HepG2 (cell line): ENCODE results near the gene FAM78A. TPM values are rescaled to one million over a fixed set of nuclear protein-coding genes. Genes with fewer than 3 reads are reported as not detected.
A peak's percentile ranks its signal among the peaks of the same experiment; 100 is the strongest.

Source experiments
- ATAC-seq: fragments of 200-7000 bp; cut with Tn5 transposase; 3 replicates; pipeline ENCODE4 v1.9.1; 2020; ENCODE audit warnings: mild to moderate bottlenecking, moderate library complexity
- BruUV-seq: library from RNA; stranded (reverse); fragments of 400-500 nt; replicated peaks from 2 replicates; lab custom pipeline; 2021; lab: Mats Ljungman, UMichigan
- CTCF ChIA-PET: fragments of 300-600 bp; formaldehyde crosslinking; extraction: SDS; loops from one replicate; lab custom pipeline; 2021; ENCODE audit warnings: low total read pairs, inconsistent platforms, low intra/inter-chr PET ratio; lab: Yijun Ruan, JAX
- POLR2A ChIA-PET: fragments of 350-600 bp; sonication (Branson Sonifier 250); formaldehyde crosslinking; loops from one replicate; lab custom pipeline; 2020; ENCODE audit warnings: antibody characterized with exemption, inconsistent platforms; lab: Yijun Ruan, JAX
- DNase-seq: peaks from one replicate; pipeline ENCODE4 v3.0.0-alpha.2; 2015; ENCODE audit warnings: low spot score
- FAIRE-seq: peaks from 3 replicates; lab custom pipeline; 2011; peaks lifted over from hg19 to GRCh38; lab: Jason Lieb, UNC
- H2AFZ ChIP-seq: one replicate; pipeline ENCODE4 v1.6.1; 2011; ENCODE audit warnings: low read length, inconsistent platforms
- H3K27ac ChIP-seq: fragments of 300-600 bp; 3 replicates; pipeline ENCODE4 v1.8.0; 2011; ENCODE audit warnings: mixed run types, mild to moderate bottlenecking, mixed read lengths, low read length, inconsistent platforms; ENCODE audit not compliant: insufficient read depth; ENCODE audit errors: extremely low read length
- H3K27me3 ChIP-seq, 2 experiments: fragments of 200-600 bp in 1 of 2; 2 replicates in 1 of 2; 3 replicates in 1 of 2; pipeline versions ENCODE4 v1.6.0 to v1.8.0; 2011; ENCODE audit warnings: low read length in 2 of 2, mild to moderate bottlenecking in 2 of 2, moderate library complexity in 2 of 2, inconsistent platforms in 1 of 2; ENCODE audit not compliant: insufficient read depth in 2 of 2, control insufficient read depth in 1 of 2
- H3K36me3 ChIP-seq, 2 experiments: fragments of 200-600 bp in 1 of 2; replicated peaks in 1 of 2; 2 replicates in 1 of 2; 3 replicates in 1 of 2; pipeline versions ENCODE4 v1.5.1 to v1.8.0; 2011; ENCODE audit warnings: low read length in 2 of 2, inconsistent platforms in 1 of 2; ENCODE audit not compliant: insufficient read depth in 2 of 2, control insufficient read depth in 1 of 2
- H3K4me1 ChIP-seq: 2 replicates; pipeline ENCODE4 v1.5.1; 2012; ENCODE audit warnings: low read length, inconsistent platforms; ENCODE audit not compliant: insufficient read depth
- H3K4me2 ChIP-seq: 2 replicates; pipeline ENCODE4 v1.6.0; 2011; ENCODE audit warnings: low read depth, low read length, inconsistent platforms
- H3K4me3 ChIP-seq, 3 experiments: fragments of 200-600 bp in 1 of 3; sonication (generic), shearing (Covaris generic) in 1 of 3; replicated peaks in 1 of 3; 2 replicates each; pipeline ENCODE4 v1.5.1; 2011 to 2016; ENCODE audit warnings: low read length in 3 of 3, inconsistent platforms in 2 of 3, low read depth in 2 of 3, mild to moderate bottlenecking in 2 of 3, control low read depth in 1 of 3, mixed read lengths in 1 of 3; ENCODE audit not compliant: insufficient read depth in 1 of 3
- H3K79me2 ChIP-seq: one replicate; pipeline ENCODE4 v1.6.1; 2011; ENCODE audit warnings: low read length, inconsistent platforms; ENCODE audit not compliant: insufficient read depth
- H3K9ac ChIP-seq: 2 replicates; pipeline ENCODE4 v1.6.0; 2011; ENCODE audit warnings: mild to moderate bottlenecking, low read depth, low read length, inconsistent platforms; ENCODE audit not compliant: insufficient read depth
- H3K9me3 ChIP-seq: 2 replicates; pipeline ENCODE4 v1.5.1; 2012; ENCODE audit warnings: mild to moderate bottlenecking, low read length
- H4K20me1 ChIP-seq: 2 replicates; pipeline ENCODE4 v1.6.0; 2011; ENCODE audit warnings: inconsistent platforms, mild to moderate bottlenecking, low read length, moderate library complexity; ENCODE audit not compliant: insufficient read depth
- DDIT3 ChIP-seq: sonication (generic); formaldehyde crosslinking; IDR thresholded peaks from 2 replicates; pipeline ENCODE4 v1.4.0; 2020; ENCODE audit warnings: mild to moderate bottlenecking, missing genetic modification reagents
- FOXC1 ChIP-seq: sonication (generic); formaldehyde crosslinking; IDR thresholded peaks from 2 replicates; pipeline ENCODE4 v1.8.0; 2022; ENCODE audit warnings: mild to moderate bottlenecking, missing genetic modification reagents, borderline replicate concordance
- NR2F1 ChIP-seq, 2 experiments: fragments of 450-650 bp in 1 of 2; formaldehyde crosslinking in 1 of 2; IDR thresholded peaks; 2 replicates each; pipeline versions ENCODE4 v1.5.0 to v1.6.1; 2016 to 2020; ENCODE audit warnings: mild to moderate bottlenecking in 1 of 2, missing compliant biosample characterization in 1 of 2, missing genetic modification reagents in 1 of 2, moderate library complexity in 1 of 2
- RXRA ChIP-seq: sonication (generic); formaldehyde crosslinking; IDR thresholded peaks from 2 replicates; pipeline ENCODE4 v1.5.1; 2020; ENCODE audit warnings: missing genetic modification reagents
- ZFP36 ChIP-seq: fragments of 150-350 bp; IDR thresholded peaks from 2 replicates; pipeline ENCODE4 v1.6.1; 2018; ENCODE audit warnings: borderline replicate concordance, low read length, low read depth; ENCODE audit not compliant: partially characterized antibody
- ZNF230 ChIP-seq: sonication (generic); formaldehyde crosslinking; IDR thresholded peaks from 2 replicates; pipeline ENCODE4 v1.4.0; 2020; ENCODE audit warnings: mild to moderate bottlenecking, missing genetic modification reagents
- ZNF547 ChIP-seq: sonication (generic); formaldehyde crosslinking; IDR thresholded peaks from 2 replicates; pipeline ENCODE4 v1.5.1; 2020; ENCODE audit warnings: mild to moderate bottlenecking, missing genetic modification reagents
- ZNF629 ChIP-seq: sonication (generic); formaldehyde crosslinking; conservative IDR thresholded peaks from 2 replicates; pipeline ENCODE4 v1.5.0; 2020; ENCODE audit warnings: missing genetic modification reagents
- ZNF768 ChIP-seq: sonication (generic); formaldehyde crosslinking; IDR thresholded peaks from 2 replicates; pipeline ENCODE4 v1.4.0; 2020; ENCODE audit warnings: missing genetic modification reagents
- ZNF879 ChIP-seq: sonication (generic); formaldehyde crosslinking; IDR thresholded peaks from 2 replicates; pipeline ENCODE4 v1.8.1; 2023; ENCODE audit warnings: missing genetic modification reagents
- WGBS: methylation state at CpG from one replicate; pipeline ENCODE4 v1.1.6; 2017; ENCODE audit warnings: low lambda C conversion rate; 5-methylcytosine and 5-hydroxymethylcytosine counted together
- in situ Hi-C: cut with HindIII; loops from 2 replicates; pipeline ENCODE4 v1.10.0; 2017; ENCODE audit warnings: low pct_unique_long_range_greater_than_20kb; ENCODE audit not compliant: extremely low pct_ligation_motif_present
- intact Hi-C: fragments of 100-400 bp; cut with micrococcal nuclease; formaldehyde crosslinking; loops from one replicate; pipeline ENCODE4 v1.10.0; 2022; ENCODE audit not compliant: unreplicated experiment
- polyA plus RNA-seq, 8 experiments: library from polyadenylated mRNA; depleted of rRNA in 3 of 8; stranded (reverse) in 7 of 8; unstranded in 1 of 8; fragments of >200 nt; fragmentation: Illumina TruSeq in 4 of 8; extraction: Trizol in 4 of 8; gene quantifications; 2 replicates each; pipeline versions ENCODE4 v1.2.1 to v1.2.3, GENCODE V29; 2011 to 2016; ENCODE audit warnings: low read depth in 4 of 8, missing spikeins in 1 of 8, mixed read lengths in 1 of 8; ENCODE audit not compliant: insufficient read depth in 1 of 8
- total RNA-seq, 5 experiments: library from RNA; depleted of rRNA; stranded (reverse); fragments of >200 nt; fragmentation: Illumina TruSeq; extraction: Trizol; gene quantifications; 2 replicates each; pipeline ENCODE4 v1.2.3, GENCODE V29; 2016; ENCODE audit warnings: low read depth in 1 of 5
- TF ChIP-seq, protein P1 (sequence below): sonication (generic); formaldehyde crosslinking; IDR thresholded peaks from 2 replicates; pipeline ENCODE4 v1.4.0; 2020; ENCODE audit warnings: missing genetic modification reagents

FAM78A gene
- total and polyA plus RNA-seq, 2 of the 13 experiments (the other 11 are each of a cell fraction or from before 2014, with no cell fraction given), result 0.18 to 0.62 TPM

- DNase-seq (no peak), ATAC-seq (no peak), FAIRE-seq (no peak)
- no TSS peak for BruUV-seq
- Histone ChIP-seq H4K20me1 (peaks cover 2% of the 10 kb centered on the region; the same call in 1 of the 2 replicates), H3K4me2 (no peak overlapping the region), H3K4me3 (no peak overlapping the region), H3K9me3 (no peaks in the 10 kb centered on the region), H3K36me3 (no peaks in the 10 kb centered on the region), H3K27me3 (peaks cover 7 to 43% of the 10 kb centered on the region in 2 experiments; a peak in 4 of 5 replicates), H3K4me1 (peaks cover 16% of the 10 kb centered on the region), H3K9ac (no peak overlapping the region), H2AFZ (no peak overlapping the region), H3K79me2 (no peaks in the 10 kb centered on the region), H3K27ac (no peak overlapping the region)
- TF ChIP-seq ZNF629 (CRISPR knock-in tag) (0 out of 2 replicates have a peak, but pooled peaks have one; percentile 31), ZNF879 (CRISPR knock-in tag) (no peak), ZNF547 (CRISPR knock-in tag) (no peak), ZNF768 (peak; percentile 78), RXRA (CRISPR knock-in tag) (0 out of 2 replicates have a peak, but pooled peaks have one; percentile 19), ZFP36 (no peak)
- CTCF ChIA-PET, result no interaction called here
- POLR2A ChIA-PET, result no interaction called here
- 40% methylated on average over 26 of the region's 28 CpGs for WGBS
- intact Hi-C loops (no loop called here), in situ Hi-C loops (no loop called here)
These were observed 36.8 kb upstream of the FAM78A start for GRCh38 chr9:131312822-131313770.

DNA sequence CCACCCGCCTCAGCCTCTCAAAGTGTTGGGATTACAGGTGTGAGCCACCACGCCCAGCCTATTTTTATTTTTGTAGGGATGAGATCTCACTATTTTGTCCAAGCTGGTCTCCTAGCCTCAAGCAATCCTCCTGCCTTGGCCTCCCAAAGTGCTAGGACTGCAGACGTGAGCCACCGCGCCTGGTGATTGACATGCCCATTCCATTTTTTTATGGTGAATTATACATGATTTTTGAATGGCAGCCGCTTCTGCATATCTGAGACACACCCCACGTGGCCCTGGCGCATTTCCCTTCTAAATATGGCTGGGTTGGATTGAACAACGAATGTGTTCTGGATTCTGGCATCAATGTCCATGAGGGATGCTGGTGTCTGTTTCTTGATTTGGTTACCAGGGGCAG is 35.9 kb upstream of the FAM78A start:
- 68% methylated on average over 9 of the region's 9 CpGs for WGBS
- peaks cover 2% of the 10 kb centered on the region; the same call in 1 of the 2 replicates for H4K20me1 ChIP-seq
- intact Hi-C loops, result no loop called here
- TF ChIP-seq FOXC1 (CRISPR knock-in tag), result no peak
- no peak for TF ChIP-seq DDIT3 (CRISPR knock-in tag)
- TF ChIP-seq, protein P1, sequence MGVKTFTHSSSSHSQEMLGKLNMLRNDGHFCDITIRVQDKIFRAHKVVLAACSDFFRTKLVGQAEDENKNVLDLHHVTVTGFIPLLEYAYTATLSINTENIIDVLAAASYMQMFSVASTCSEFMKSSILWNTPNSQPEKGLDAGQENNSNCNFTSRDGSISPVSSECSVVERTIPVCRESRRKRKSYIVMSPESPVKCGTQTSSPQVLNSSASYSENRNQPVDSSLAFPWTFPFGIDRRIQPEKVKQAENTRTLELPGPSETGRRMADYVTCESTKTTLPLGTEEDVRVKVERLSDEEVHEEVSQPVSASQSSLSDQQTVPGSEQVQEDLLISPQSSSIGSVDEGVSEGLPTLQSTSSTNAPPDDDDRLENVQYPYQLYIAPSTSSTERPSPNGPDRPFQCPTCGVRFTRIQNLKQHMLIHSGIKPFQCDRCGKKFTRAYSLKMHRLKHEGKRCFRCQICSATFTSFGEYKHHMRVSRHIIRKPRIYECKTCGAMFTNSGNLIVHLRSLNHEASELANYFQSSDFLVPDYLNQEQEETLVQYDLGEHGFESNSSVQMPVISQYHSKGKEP (CRISPR knock-in tag), result no peak
- no peak for TF ChIP-seq ZNF230 (CRISPR knock-in tag)
- no peak for TF ChIP-seq NR2F1 (CRISPR knock-in tag; IDR thresholded peaks at IDR 0.05)
- no peak overlapping the region for H3K27ac ChIP-seq
- BruUV-seq, result no TSS peak
- H3K27me3 ChIP-seq, result peaks cover 7 to 50% of the 10 kb centered on the region in 2 experiments; a peak in 4 of 5 replicates
- ChIA-PET CTCF (no interaction called here), POLR2A (no interaction called here)
- H3K4me2 ChIP-seq, result no peak overlapping the region
- H3K4me1 ChIP-seq, result peaks cover 10% of the 10 kb centered on the region
- ATAC-seq (no peak), FAIRE-seq (no peak), DNase-seq (no peak)
- no peak overlapping the region for H2AFZ ChIP-seq
- in situ Hi-C loops, result no loop called here
- H3K9ac ChIP-seq, result no peak overlapping the region
- H3K4me3 ChIP-seq, result no peak overlapping the region
- no peaks in the 10 kb centered on the region for H3K9me3 ChIP-seq
- no peaks in the 10 kb centered on the region for H3K79me2 ChIP-seq
- H3K36me3 ChIP-seq, result no peaks in the 10 kb centered on the region
